SU-DHL-6 (cell line): ENCODE results near the gene UNC5B.

Experiments
- H2AFZ ChIP-seq: fragments of 200-600 bp; sonication (generic); 2 replicates; pipeline ENCODE4 v1.6.1; 2014; ENCODE audit warnings: low read depth, mild to moderate bottlenecking, moderate library complexity, mixed read lengths, antibody characterized with exemption, low read length; ENCODE audit not compliant: severe bottlenecking
- H3F3A ChIP-seq: fragments of 200-600 bp; shearing (Covaris generic); 2 replicates; pipeline ENCODE4 v1.6.0; 2016; ENCODE audit warnings: antibody characterized with exemption, mild to moderate bottlenecking; ENCODE audit not compliant: insufficient read depth
- H3K27ac ChIP-seq: fragments of 200-600 bp; sonication (generic); 2 replicates; pipeline ENCODE4 v1.5.1; 2016; ENCODE audit warnings: low read depth, mild to moderate bottlenecking, low read length, moderate library complexity, mixed read lengths
- H3K27me3 ChIP-seq: fragments of 200-600 bp; sonication (generic), shearing (Covaris generic); 2 replicates; pipeline ENCODE4 v1.6.0; 2014; ENCODE audit warnings: mild to moderate bottlenecking, low read length
- H3K36me3 ChIP-seq: fragments of 200-600 bp; sonication (generic); 2 replicates; pipeline ENCODE4 v1.6.1; 2014; ENCODE audit warnings: mild to moderate bottlenecking, low read length, mixed read lengths
- H3K4me2 ChIP-seq: fragments of 300-600, 200-600 bp; shearing (Covaris generic), sonication (generic); 2 replicates; pipeline ENCODE4 v1.6.0; 2014; ENCODE audit warnings: low read length, low read depth, mild to moderate bottlenecking; ENCODE audit not compliant: poor library complexity, severe bottlenecking
- H3K4me3 ChIP-seq: fragments of 200-600 bp; sonication (generic); 2 replicates; pipeline ENCODE4 v1.5.1; 2014; ENCODE audit warnings: antibody characterized with exemption, low read length, mild to moderate bottlenecking, mixed read lengths; ENCODE audit not compliant: insufficient read depth, poor library complexity, severe bottlenecking
- H3K79me2 ChIP-seq: fragments of 200-600 bp; sonication (generic); 2 replicates; pipeline ENCODE4 v1.6.1; 2014; ENCODE audit warnings: mild to moderate bottlenecking, low read length, moderate library complexity; ENCODE audit not compliant: insufficient read depth
- H3K9ac ChIP-seq: fragments of 200-600 bp; sonication (generic); 2 replicates; pipeline ENCODE4 v1.7.0; 2014; ENCODE audit warnings: mild to moderate bottlenecking, low read length
- H3K9me2 ChIP-seq: fragments of 200-600 bp; sonication (generic); replicated peaks from 2 replicates; pipeline ENCODE4 v1.6.1; 2014; ENCODE audit warnings: low read length; ENCODE audit not compliant: insufficient read depth
- H3K9me3 ChIP-seq: fragments of 200-600 bp; sonication (generic); 2 replicates; pipeline ENCODE4 v1.6.1; 2014; ENCODE audit warnings: low read length, mixed read lengths; ENCODE audit not compliant: insufficient read depth
- H4K20me1 ChIP-seq: fragments of 200-600 bp; sonication (generic); 2 replicates; pipeline ENCODE4 v1.6.1; 2014; ENCODE audit warnings: low read depth, mild to moderate bottlenecking, antibody characterized with exemption, low read length, moderate library complexity, mixed read lengths
- CTCF ChIP-seq: fragments of 200-600 bp; sonication (generic); IDR thresholded peaks from one replicate; pipeline ENCODE4 v1.5.1; 2017; ENCODE audit warnings: antibody characterized with exemption, mild to moderate bottlenecking, low read length, moderate library complexity; ENCODE audit not compliant: insufficient read depth, poor library complexity, severe bottlenecking
- EZH2phosphoT487 ChIP-seq: fragments of 200-600 bp; sonication (generic), shearing (Covaris generic); conservative IDR thresholded peaks from 2 replicates; pipeline ENCODE4 v1.6.1; 2018; ENCODE audit warnings: mild to moderate bottlenecking, antibody characterized with exemption, low read length, moderate library complexity, mixed read lengths

UNC5B gene

GRCh38 chr10:71251319-71251718, 38.9 kb downstream of the UNC5B start:
- Histone ChIP-seq H3F3A (no peaks in the 10 kb centered on the region), H3K9me3 (no peaks in the 10 kb centered on the region), H3K4me3 (no peak overlapping the region), H3K4me2 (no peak overlapping the region), H3K79me2 (no peaks in the 10 kb centered on the region), H3K27ac (no peak overlapping the region), H3K9ac (no peak overlapping the region), H4K20me1 (no peaks in the 10 kb centered on the region), H2AFZ (no peak overlapping the region), H3K36me3 (no peaks in the 10 kb centered on the region), H3K9me2 (no peaks in the 10 kb centered on the region), H3K27me3 (no peaks in the 10 kb centered on the region)
- TF ChIP-seq EZH2phosphoT487 (no peak), CTCF (no peak)

GRCh38 chr10:71252220-71252619, 39.9 kb downstream of the UNC5B start:
- no peaks in the 10 kb centered on the region for H3K9me2 ChIP-seq
- H4K20me1 ChIP-seq, result no peaks in the 10 kb centered on the region
- H2AFZ ChIP-seq, result no peak overlapping the region
- no peak for TF ChIP-seq EZH2phosphoT487
- no peak for TF ChIP-seq CTCF
- H3K36me3 ChIP-seq, result no peaks in the 10 kb centered on the region
- H3K27ac ChIP-seq, result no peak overlapping the region
- no peak overlapping the region for H3K4me2 ChIP-seq
- no peaks in the 10 kb centered on the region for H3K9me3 ChIP-seq
- no peak overlapping the region for H3K9ac ChIP-seq
- H3K27me3 ChIP-seq, result no peaks in the 10 kb centered on the region
- H3F3A ChIP-seq, result no peaks in the 10 kb centered on the region
- no peak overlapping the region for H3K4me3 ChIP-seq
- H3K79me2 ChIP-seq, result no peaks in the 10 kb centered on the region

- no peak overlapping the region for H3K4me3 ChIP-seq
- H3K9me2 ChIP-seq, result no peaks in the 10 kb centered on the region
- no peak overlapping the region for H3K27ac ChIP-seq
- H3K4me2 ChIP-seq, result no peak overlapping the region
- no peaks in the 10 kb centered on the region for H4K20me1 ChIP-seq
- no peak overlapping the region for H2AFZ ChIP-seq
- no peaks in the 10 kb centered on the region for H3K36me3 ChIP-seq
- H3K79me2 ChIP-seq, result no peaks in the 10 kb centered on the region
- H3K9me3 ChIP-seq, result no peaks in the 10 kb centered on the region
- H3F3A ChIP-seq, result no peaks in the 10 kb centered on the region
- H3K9ac ChIP-seq, result no peak overlapping the region
- no peaks in the 10 kb centered on the region for H3K27me3 ChIP-seq
- no peak for TF ChIP-seq EZH2phosphoT487
- TF ChIP-seq CTCF, result no peak
Measured at GRCh38 chr10:71253981-71254818, 41.8 kb downstream of the UNC5B start.
